AG08395 (cell line): ENCODE data around the gene AGBL4.

ENCODE experiments used
- DNase-seq: peaks from one replicate; pipeline ENCODE4 v3.0.0; 2012; ENCODE audit warnings: mixed read lengths, low spot score

Gene AGBL4

DNA sequence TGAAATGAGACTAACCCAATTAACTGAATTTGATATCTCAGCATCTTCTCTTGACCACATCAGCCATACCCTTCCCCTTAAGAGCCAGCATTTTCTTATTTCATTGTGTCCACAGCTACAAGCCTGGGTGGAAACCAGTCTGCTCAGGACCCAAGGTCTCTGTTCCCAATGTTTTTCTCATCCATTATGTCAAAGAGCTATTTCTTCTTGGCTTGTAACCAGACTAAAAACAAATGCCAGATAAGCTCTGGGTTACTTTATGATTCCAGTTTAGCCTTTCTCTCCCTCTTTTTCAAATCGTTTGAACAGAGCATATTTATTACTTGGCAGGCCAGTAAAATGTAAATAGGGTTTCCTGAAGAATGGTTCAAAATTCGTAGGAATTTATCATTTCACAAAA, 1442.5 kb downstream of the AGBL4 start:
- DNase-seq = no peak

DNA sequence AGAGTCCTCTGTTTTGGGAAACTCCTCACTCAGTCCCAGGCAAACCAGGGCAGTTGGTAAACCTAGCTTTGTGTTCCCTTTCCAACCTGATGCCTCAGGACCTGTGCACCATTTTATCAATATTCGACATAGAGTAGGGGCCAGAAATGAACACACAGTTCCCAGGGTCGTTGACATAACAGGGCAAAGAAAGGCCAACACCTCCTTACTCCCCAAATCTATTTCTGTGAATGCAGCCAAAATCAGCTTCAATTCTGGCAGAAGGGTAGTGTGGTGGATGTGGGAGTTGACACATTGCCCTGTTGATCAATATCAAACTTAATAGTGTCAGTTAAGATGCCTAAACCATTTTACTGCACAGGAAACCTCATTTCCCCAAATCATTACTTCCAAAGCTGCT, 1447.2 kb downstream of the AGBL4 start:
- no peak for DNase-seq

DNA sequence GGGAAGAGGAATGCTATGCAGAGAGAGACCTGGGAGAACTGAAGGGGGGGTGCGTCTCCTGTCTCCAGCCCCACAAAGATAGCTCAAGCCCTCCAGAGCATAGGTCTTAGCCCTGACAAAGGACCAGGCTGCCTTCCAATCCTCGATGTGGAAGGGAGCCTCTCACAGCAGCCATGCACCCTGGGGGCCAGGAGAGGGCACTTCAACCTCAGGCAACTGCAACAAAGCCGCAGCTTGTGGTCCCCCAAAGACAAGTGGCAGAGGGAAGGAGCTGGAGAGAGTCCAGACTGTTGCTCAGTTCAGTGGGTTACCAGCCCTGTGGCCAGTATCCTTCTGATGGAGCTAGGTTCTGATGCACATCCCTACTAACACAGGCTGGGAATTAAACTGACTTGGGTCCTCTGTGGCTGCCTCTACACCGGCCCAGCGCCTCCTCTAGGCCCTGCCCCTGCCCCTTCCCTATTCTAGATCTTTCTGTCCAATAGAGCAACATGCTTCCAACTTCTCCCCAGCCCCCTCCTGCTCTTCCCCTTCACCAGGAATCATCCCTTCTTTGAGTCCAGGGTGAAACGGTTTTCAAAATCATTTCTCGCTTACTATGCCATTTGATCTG, 1451.0 kb downstream of the AGBL4 start:
- peak; percentile 65 for DNase-seq

GRCh38 chr1:48572134-48572533, 1451.6 kb downstream of the AGBL4 start:
- DNase-seq = no peak

DNA sequence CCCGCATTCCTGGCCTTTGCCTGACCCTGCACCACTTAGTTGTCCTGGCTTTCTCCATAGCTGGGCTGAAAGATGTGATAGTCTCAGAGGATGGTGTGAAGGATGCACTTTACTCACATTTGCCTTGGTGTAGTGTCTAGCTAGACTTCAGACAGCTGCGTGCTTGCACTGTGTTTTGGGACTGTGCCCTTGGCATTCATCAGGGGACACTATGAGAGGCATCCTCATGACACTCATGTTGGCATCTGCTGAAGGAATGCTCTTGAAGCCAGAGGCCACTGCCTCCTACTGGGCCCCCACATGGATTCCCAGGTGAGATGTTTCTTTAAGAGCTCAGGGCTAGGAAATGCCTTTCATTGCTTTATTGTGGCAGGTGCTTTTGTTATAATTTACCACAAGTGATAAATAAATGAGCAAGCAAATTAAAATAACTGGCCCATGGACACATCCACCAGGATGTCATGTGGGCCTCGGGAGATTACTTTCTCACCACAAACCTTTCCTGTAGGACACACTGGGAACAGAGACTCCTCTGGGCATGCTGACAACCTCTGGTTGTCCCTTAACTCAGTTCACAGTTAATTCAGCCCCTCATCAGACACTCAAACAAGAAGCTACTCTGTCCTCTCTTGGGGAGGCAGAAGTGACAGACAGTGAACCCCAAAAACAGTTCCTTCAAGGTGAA, 1452.3 kb downstream of the AGBL4 start:
- DNase-seq = no peak

DNA sequence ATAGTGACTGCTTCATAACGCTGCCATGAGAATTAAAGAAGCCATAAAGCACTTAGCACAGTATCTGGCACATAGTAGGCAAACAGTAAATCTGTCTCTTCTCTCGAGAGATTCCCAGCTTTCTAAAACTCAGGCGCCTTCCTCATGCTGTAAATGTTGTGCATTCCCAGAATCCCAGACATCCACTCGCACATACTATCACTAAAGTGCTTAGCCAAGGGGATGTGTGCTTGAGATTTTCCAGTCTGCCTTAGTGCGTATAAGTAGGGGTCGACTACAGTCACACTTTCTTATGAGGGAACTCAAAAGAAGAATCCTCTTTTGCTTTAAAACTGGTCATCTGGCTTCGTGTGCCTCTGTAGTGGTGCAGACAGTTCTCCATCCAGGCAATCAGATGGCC, 1453.2 kb downstream of the AGBL4 start:
- no peak for DNase-seq

GRCh38 chr1:48568501-48568900, 1455.3 kb downstream of the AGBL4 start:
- no peak for DNase-seq

DNA sequence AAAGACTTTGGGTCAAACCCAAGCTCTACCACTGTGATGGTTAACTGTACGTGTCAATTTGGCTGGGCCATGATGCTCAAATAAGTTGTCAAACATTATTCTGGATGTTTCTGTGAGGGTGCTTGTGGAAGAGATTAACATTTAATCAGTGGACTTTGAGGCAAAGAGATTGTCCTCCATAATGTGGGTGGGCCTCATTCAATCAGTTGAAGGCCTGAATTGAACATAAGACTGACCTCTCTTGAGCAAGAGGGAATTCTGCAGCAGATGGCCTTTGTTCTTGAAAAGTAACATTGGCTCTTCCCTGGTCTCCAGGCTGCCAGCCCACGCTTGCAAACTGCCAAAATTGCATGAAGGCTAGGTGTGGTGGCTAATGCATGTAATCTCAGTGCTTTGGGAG, 1457.3 kb downstream of the AGBL4 start:
- DNase-seq = no peak

DNA sequence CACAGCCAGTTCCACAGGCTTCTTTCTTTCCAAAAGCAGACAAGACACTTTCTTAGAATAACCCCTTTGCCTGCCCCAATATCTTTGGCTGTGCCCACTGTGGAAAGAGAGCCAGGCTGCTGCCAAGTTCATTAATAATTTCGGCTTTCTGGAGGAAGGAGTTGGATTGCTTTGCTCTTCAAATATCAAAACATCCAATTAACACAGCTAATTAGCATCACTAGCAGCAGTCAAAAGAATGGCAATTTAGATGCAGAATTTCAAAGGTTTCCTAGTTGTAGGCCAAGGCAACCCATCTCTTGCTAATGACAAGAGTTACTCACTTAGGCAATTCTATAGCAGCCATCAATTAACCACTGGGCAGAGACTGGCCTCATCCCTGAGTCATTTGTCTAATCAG, 1460.7 kb downstream of the AGBL4 start:
- no peak for DNase-seq

- no peak for DNase-seq
Observed at GRCh38 chr1:48561444-48561843, 1462.3 kb downstream of the AGBL4 start.

- DNase-seq = no peak
Observed at GRCh38 chr1:48560577-48560976, 1463.2 kb downstream of the AGBL4 start.

DNA sequence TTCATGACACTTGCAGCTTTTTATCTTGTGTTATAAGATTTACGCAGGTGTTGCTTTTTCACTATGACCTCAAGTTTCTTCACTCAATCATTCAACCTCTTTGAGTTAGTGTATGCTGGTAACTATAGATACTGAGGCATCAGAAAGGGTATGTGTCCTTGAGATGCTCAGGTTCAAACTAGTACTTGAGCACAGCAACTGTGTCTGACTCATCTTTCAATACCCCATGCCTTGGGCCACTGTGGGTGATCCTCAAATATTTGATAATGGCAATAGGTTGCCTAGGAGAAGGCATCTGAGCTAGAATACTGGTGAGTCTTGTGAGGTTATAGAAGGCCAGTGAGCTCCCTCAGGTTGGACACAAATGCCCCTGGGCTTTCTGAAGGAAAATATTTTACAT, 1463.6 kb downstream of the AGBL4 start:
- DNase-seq = no peak

GRCh38 chr1:48558366-48558765, 1465.4 kb downstream of the AGBL4 start:
- no peak for DNase-seq

GRCh38 chr1:48556186-48556850, 1467.4 kb downstream of the AGBL4 start:
- no peak for DNase-seq

GRCh38 chr1:48555271-48555670, 1468.5 kb downstream of the AGBL4 start:
- DNase-seq = no peak

- no peak for DNase-seq
Observed at GRCh38 chr1:48552903-48553606, 1470.7 kb downstream of the AGBL4 start.

GRCh38 chr1:48552420-48552819, 1471.3 kb downstream of the AGBL4 start:
- no peak for DNase-seq

GRCh38 chr1:48548985-48549384, 1474.8 kb downstream of the AGBL4 start:
- no peak for DNase-seq

DNA sequence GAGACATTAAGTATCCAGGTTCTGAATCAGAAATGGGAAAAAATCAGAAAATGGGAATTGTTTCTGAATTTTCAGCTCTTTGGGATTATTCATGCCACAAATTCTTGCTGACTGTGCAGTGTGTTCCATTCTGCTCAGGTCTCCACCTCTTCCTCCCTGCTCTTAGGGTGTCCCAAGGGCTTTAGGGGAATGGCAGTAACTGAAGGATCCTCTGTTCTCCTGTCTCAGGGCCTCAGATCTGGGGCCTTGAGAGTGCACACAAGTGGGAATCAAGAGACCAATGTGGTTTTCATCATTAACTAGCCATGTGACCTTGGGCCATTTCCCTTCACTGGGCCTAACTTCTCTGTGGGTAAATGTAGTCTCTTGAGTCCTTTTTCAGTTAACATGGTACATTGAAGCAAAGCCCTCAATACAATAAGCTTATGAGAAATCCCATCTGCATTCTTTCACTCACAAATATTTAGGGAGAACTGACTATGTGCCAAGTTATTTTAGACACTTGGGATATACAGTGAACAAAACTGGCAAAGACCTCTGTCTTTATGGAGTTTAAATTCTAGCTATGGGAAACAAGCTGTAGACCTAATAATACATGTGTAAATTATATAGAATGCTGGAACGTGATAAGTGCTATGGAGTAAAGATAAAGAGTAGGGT, 1476.1 kb downstream of the AGBL4 start:
- DNase-seq = no peak

DNA sequence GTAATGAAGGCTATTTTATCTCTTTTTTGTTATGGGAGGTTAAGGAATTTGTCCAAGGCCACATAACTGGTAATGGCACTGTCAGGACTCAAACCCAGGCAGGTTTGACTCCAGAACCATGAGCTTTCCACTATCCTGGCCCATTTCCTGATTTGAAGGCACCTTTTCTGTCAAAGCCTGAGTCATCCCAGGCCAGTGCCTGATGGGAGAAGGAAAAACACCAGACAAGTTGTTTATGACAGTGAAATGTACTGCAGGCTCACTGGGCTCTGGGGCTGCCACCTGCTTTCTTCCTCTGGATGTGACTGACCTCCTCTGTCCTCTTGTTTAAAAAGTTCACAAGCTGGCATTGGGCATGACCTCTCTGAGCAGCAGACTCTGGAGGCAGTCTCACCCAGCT, 1479.9 kb downstream of the AGBL4 start:
- no peak for DNase-seq

- no peak for DNase-seq
Observed at GRCh38 chr1:48540587-48540986, 1483.2 kb downstream of the AGBL4 start.

- no peak for DNase-seq
Observed at GRCh38 chr1:48536477-48536876, 1487.3 kb downstream of the AGBL4 start.
